Activated CD8-positive, alpha-beta memory T cell treated with anti-CD3 and anti-CD28 coated beads for 24 hours (primary cell): ENCODE data around the gene C11orf52.
"Not testable (repeated sequence)": the region's sequence is repeated elsewhere in the genome, so short reads cannot be mapped to it uniquely, and the experiment has no call there.

Source experiments
- DNase-seq: peaks from one replicate; pipeline ENCODE4 v3.0.0-alpha.2; 2020

C11orf52 gene, protein sequence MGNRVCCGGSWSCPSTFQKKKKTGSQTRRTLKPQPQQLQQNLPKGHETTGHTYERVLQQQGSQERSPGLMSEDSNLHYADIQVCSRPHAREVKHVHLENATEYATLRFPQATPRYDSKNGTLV

GRCh38 chr11:111918390-111919256, at the start of gene C11orf52:
Gene C11orf52, plus strand, starts transcription at chr11:111918913. Its CDS starts 60 bp downstream, at chr11:111918973.
- no peak for DNase-seq

GRCh38 chr11:111870113-111870512, 48.6 kb upstream of the C11orf52 start:
- DNase-seq, result no peak

GRCh38 chr11:111870522-111870885, 48.2 kb upstream of the C11orf52 start:
- no peak for DNase-seq

- peak; percentile 98 for DNase-seq
Observed at GRCh38 chr11:111870886-111871692, 47.6 kb upstream of the C11orf52 start, which contains the start of gene ALG9. Gene ALG9, minus strand, starts transcription at chr11:111871581. Its CDS starts 99 bp downstream, at chr11:111871482.

GRCh38 chr11:111871693-111872161, 47.0 kb upstream of the C11orf52 start:
- no peak for DNase-seq

GRCh38 chr11:111878385-111878848, 40.3 kb upstream of the C11orf52 start:
- no peak for DNase-seq

DNA sequence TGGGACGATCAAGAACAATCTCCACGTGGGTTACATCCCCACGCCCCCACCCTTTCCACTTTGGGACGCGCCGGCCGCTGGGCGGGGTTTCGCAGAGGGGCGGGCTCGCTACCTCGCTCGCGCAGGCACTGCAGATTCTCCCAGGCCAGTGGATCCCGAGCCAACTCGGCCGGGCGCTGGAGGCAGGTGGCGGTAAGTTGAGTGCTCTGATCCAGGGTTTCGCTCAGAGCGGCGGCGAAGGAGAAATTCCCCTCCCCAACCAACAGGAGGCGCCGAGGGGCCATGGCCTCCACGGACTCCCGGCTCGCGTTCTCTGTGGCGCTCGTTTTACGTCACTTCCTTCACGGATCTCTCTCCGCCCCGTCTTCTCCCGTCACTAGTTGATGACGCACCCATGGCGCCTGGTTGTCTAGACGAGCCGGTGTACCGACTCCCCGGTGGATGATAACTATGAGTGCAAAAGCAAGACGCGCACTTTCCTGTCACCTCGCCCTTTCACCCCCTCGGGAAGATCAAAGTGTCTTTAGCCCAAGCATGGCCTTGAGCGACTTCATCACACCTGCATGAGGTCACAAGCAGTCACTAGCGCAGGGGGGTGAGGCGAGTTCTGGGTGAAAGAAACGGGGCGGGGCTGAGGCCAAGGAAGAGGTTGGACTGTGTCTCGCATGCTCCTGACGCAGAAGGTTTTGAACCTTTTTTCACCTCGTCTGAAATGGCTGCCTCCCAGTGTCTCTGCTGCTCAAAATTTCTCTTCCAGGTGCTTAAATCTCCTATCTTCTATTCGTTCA, 39.7 kb upstream of the C11orf52 start, which contains the start of the genes CFAP68 and FDXACB1:
TSS of gene CFAP68 (plus strand) at position 693 of the 788 bp plus-strand sequence. CDS start at position 713, 20 bp downstream.
TSS of gene FDXACB1 (minus strand) at position 317 of the 788 bp plus-strand sequence. CDS start at position 284, 33 bp downstream.
- DNase-seq, result peak; percentile 98

GRCh38 chr11:111879637-111879960, 39.1 kb upstream of the C11orf52 start:
- no peak for DNase-seq

DNA sequence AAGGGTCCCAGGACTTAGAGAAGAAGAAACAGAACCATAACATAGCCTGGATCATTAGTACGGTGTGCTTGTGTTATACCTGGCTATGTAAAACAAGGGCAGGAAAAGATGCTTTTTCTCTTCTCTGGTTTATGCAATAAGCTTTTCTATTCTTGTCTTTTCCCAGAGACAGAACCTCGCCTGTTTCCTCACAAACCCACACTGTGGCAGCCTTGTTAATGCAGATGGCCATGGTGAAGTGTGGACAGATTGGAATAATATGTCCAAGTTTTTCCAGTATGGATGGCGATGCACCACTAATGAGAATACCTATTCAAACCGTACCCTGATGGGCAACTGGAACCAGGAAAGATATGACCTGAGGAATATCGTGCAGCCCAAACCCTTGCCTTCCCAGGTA, 36.5 kb upstream of the C11orf52 start:
- no peak for DNase-seq

DNA sequence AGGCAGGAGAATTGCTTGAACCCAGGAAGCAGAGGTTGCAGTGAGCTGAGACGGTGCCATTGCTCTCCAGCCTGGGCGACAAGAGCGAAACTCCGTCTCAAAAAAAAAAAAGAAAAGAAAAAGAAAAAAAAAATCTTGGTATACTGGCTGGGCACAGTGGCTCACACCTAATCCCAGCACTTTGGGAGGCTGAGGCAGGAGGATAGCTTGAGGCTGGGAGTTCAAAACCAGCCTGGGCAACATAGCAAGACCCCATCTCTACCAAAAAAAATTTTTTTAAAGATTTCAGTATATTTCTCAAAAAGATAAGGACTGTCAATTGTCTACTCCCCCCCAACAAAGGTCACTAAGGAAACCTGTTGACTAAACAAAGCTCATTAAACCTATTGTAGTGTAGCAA, 33.7 kb upstream of the C11orf52 start:
- DNase-seq, result not testable (repeated sequence)

- DNase-seq, result no peak
Observed at GRCh38 chr11:111886032-111886431, 32.7 kb upstream of the C11orf52 start.

DNA sequence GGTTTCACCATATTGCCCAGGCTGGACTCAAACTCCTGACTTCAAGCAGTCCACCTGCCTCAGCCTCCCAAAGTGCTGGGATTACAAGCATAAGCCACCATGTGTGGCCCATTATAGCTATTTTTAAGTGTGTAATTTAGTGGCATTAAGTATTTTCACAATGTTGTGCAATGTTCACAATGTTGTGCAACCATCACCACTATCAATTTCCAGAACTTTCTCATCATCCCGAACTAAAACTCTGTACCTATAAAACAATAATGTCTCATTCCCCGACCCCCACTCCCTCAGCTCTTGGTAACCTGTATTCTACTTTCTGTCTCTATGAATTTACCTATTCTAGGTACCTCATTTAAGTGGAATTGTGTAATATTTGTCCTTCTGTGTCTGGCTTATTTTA, 31.9 kb upstream of the C11orf52 start:
- DNase-seq, result no peak

GRCh38 chr11:111905411-111905810, 13.3 kb upstream of the C11orf52 start:
- DNase-seq, result no peak

DNA sequence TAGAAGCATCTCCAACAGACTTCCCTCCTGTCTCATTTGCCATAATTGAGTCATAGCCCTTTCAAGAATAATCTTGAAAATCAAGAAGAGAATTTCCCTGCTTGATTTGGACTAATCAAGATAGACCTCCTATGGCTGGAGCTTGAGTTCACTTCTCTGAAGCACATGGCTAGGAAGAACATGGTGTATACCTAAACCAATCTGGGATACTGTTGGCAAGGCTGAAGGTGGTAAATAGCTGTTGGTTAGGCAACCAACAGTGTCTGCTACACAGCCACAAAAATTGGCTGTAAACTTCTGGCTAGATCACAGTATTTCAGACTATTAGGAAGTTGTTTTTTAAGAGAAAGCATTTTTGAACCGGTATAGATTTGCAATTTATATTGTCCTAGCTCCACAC, 12.0 kb upstream of the C11orf52 start:
- DNase-seq, result no peak

GRCh38 chr11:111908639-111909305, 9.9 kb upstream of the C11orf52 start:
- DNase-seq, result no peak

DNA sequence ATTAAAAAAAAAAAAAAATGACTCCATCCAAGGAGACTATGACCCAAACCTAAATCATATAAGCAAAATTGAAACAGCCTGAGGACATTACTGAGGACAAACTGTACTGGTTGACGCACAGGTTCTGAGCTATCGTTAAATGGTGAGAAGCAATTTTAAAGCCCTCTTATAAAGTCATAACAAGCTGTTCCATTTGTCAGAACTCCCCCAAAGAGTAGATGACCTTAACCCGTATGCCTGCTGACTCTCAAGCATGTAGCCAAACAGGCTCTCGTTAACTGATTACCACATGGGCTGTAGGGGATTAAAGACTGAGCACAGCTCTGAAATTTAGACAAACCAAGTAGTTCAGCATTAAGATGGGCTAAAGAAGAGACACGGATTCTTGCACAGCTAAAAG, 9.3 kb upstream of the C11orf52 start:
- DNase-seq, result no peak

GRCh38 chr11:111910676-111911562, 7.8 kb upstream of the C11orf52 start:
- DNase-seq, result no peak

DNA sequence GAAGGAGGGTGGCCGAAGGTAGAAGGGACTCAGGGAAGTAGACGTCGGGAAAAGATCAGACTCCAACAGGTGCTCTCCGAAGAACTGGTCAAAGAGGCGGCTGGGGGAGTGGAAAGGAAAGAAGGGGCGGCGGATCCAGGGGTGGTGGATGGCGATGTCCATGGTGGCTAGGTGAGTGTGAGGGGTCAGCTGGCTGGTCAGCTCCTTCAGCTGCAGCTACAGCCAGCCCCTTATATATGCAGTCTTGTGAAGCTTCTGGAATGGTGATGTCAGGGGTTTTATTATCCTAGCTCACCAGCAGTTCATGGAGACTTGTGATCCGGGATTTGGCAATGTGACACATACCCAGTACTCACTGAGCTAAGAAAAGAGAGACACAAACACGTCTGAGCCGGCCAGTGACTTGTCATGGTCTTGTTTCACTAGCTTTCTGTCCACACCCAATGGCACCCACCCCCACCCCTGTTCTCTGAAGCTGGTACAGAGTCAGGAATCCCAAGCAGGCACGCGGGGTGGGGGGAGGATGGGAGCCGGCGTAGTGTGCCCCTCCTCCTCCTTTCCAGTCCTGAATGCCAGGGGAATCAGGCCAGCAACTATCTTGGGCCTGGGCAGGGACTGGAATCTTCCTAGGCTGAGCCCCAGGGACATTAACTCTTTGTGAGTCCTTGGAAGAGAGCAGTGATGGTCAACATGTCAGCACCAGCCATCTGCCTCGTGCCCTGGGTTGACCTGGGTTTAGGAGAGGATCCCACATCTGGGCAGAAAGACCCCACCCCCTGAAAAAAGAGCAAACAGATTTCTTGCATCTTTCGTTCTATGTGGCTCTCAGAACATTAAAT, 6.9 kb upstream of the C11orf52 start, which contains the start of gene CRYAB:
TSS of gene CRYAB (minus strand) at position 208 of the 839 bp plus-strand sequence. CDS start at position 162, 46 bp downstream.
- no peak for DNase-seq

DNA sequence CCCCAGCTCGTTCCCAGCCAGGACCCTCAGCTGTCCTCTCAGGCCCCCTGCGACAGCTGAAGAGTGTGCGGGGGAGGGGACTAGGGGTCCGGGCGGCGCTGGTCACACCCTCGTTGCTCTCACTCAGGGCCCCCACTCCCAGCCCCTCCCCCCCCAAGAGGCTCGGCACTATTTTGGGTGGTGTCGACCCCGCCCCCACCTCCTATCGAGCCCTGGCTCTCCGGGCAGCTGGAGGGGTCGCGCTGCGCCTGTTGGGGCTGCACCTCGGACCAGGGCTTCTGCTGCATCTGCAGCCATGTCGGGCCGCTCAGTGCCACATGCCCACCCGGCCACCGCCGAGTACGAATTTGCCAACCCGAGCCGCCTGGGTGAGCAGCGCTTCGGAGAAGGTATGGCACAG, 6.2 kb upstream of the C11orf52 start, which contains the start of gene HSPB2:
TSS of gene HSPB2 (plus strand) at position 200 of the 400 bp plus-strand sequence. CDS start at position 296, 96 bp downstream.
- no peak for DNase-seq
